GM12878 (cell line): ENCODE measurements around the gene IFRD2. TPM values are rescaled to one million over a fixed set of nuclear protein-coding genes. Genes with fewer than 3 reads are reported as not detected.

ENCODE experiments used
- CBX3 ChIP-seq: fragments of 200-600 bp; sonication (generic); IDR thresholded peaks from 2 replicates; pipeline ENCODE4 v1.6.1; 2016; ENCODE audit warnings: low read depth, borderline replicate concordance
- CEBPZ ChIP-seq: fragments of 150-350 bp; IDR thresholded peaks from 2 replicates; pipeline ENCODE4 v1.6.1; 2016; ENCODE audit warnings: low read depth, low read length
- HCFC1 ChIP-seq: fragments of 150-350 bp; IDR thresholded peaks from 2 replicates; pipeline ENCODE4 v1.6.1; 2014; ENCODE audit warnings: low read length
- HSF1 ChIP-seq: fragments of 150-350 bp; IDR thresholded peaks from 2 replicates; pipeline ENCODE4 v1.6.1; 2014; ENCODE audit warnings: mild to moderate bottlenecking, low read depth, low read length
- MYB ChIP-seq: fragments of 150-350 bp; IDR thresholded peaks from 2 replicates; pipeline ENCODE4 v1.6.1; 2014; ENCODE audit warnings: mild to moderate bottlenecking, low read depth, low read length, borderline replicate concordance
- NR2C1 ChIP-seq: fragments of 450-650 bp; IDR thresholded peaks from 2 replicates; pipeline ENCODE4 v1.6.1; 2017; ENCODE audit warnings: antibody characterized with exemption, mild to moderate bottlenecking, moderate library complexity
- NRF1 ChIP-seq: conservative IDR thresholded peaks from 2 replicates; pipeline ENCODE4 v1.6.1; 2011; ENCODE audit warnings: mild to moderate bottlenecking, low read depth, low read length, improper control_type of control experiment
- PAX5 ChIP-seq: IDR thresholded peaks from 2 replicates; pipeline ENCODE4 v1.6.1; 2011; ENCODE audit warnings: low read depth, low read length, borderline replicate concordance
- PBX3 ChIP-seq: IDR thresholded peaks from 2 replicates; pipeline ENCODE4 v1.6.1; 2011; ENCODE audit warnings: mild to moderate bottlenecking, low read depth, low read length, moderate library complexity; ENCODE audit not compliant: insufficient replicate concordance
- RBBP5 ChIP-seq: fragments of 200-600 bp; sonication (generic); conservative IDR thresholded peaks from 2 replicates; pipeline ENCODE4 v1.6.1; 2016
- RCOR1 ChIP-seq: conservative IDR thresholded peaks from 2 replicates; pipeline ENCODE4 v1.6.1; 2012; ENCODE audit warnings: low read depth, low read length, improper control_type of control experiment
- RELB ChIP-seq: fragments of 450-650 bp; IDR thresholded peaks from 2 replicates; pipeline ENCODE4 v1.6.1; 2017; ENCODE audit warnings: low read depth, mild to moderate bottlenecking, moderate library complexity
- SMC3 ChIP-seq: IDR thresholded peaks from 2 replicates; pipeline ENCODE4 v1.6.1; 2011; ENCODE audit warnings: low read length, improper control_type of control experiment, borderline replicate concordance
- SPI1 ChIP-seq: IDR thresholded peaks from 2 replicates; pipeline ENCODE4 v1.6.1; 2011; ENCODE audit warnings: low read depth, mild to moderate bottlenecking, low read length, moderate library complexity, borderline replicate concordance; ENCODE audit not compliant: insufficient read depth
- TAF1 ChIP-seq: IDR thresholded peaks from 2 replicates; pipeline ENCODE4 v1.6.1; 2011; ENCODE audit warnings: mild to moderate bottlenecking, low read depth, low read length, borderline replicate concordance
- USF1 ChIP-seq: IDR thresholded peaks from 2 replicates; pipeline ENCODE4 v1.6.1; 2011; ENCODE audit warnings: borderline replicate concordance, low read depth, mild to moderate bottlenecking, moderate library complexity, mixed read lengths, low read length; ENCODE audit not compliant: insufficient read depth; ENCODE audit errors: extremely low read length
- YY1 ChIP-seq: IDR thresholded peaks from 2 replicates; pipeline ENCODE4 v1.6.1; 2011; ENCODE audit warnings: low read depth, mild to moderate bottlenecking, low read length
- ZBTB33 ChIP-seq: fragments of 450-650 bp; IDR thresholded peaks from 2 replicates; pipeline ENCODE4 v1.6.1; 2017; ENCODE audit warnings: mild to moderate bottlenecking
- ZSCAN29 ChIP-seq: fragments of 450-650 bp; IDR thresholded peaks from 2 replicates; pipeline ENCODE4 v1.6.1; 2017; ENCODE audit warnings: mild to moderate bottlenecking, moderate library complexity
- polyA plus RNA-seq, 11 experiments: library from polyadenylated mRNA; depleted of rRNA in 4 of 11; unstranded in 6 of 11; stranded (reverse) in 5 of 11; fragments of >200 nt; fragmentation: Nextera tagmentation in 4 of 11; fragmentation: Illumina TruSeq in 1 of 11; extraction: Ambion mirVana in 4 of 11; extraction: Trizol in 1 of 11; gene quantifications; 1 replicate in 1 of 11; 2 replicates in 10 of 11; pipeline versions ENCODE4 v1.2.1 to v1.2.3, GENCODE V29; 2011 to 2016; ENCODE audit warnings: inconsistent platforms in 2 of 11, missing spikeins in 2 of 11, low read depth in 1 of 11
- total RNA-seq, 4 experiments: library from RNA; depleted of rRNA in 3 of 4; stranded (reverse); fragments of >200 nt in 3 of 4; fragmentation: Illumina TruSeq in 1 of 4; extraction: Trizol in 1 of 4; gene quantifications; 2 replicates each; pipeline versions ENCODE4 v1.2.1 to v1.2.3, GENCODE V29; 2013 to 2021

IFRD2 gene
- total and polyA plus RNA-seq, 10 of the 15 experiments (the other 5 are each of a cell fraction or from before 2014, with no cell fraction given): 19.1 to 153 (median 80.3) TPM

GRCh38 chr3:50245831-50246516, 46.3 kb downstream of the IFRD2 start (continued):
- TF ChIP-seq CEBPZ (no peak), NRF1 (no peak), RCOR1 (no peak), SMC3 (peak; percentile 95), YY1 (peak; percentile 87), ZBTB33 (no peak), HCFC1 (no peak; the same call in none of the 2 replicates), TAF1 (0 out of 2 replicates have a peak, but pooled peaks have one; percentile 19), RBBP5 (no peak), PBX3 (peak; percentile 1), USF1 (no peak), CBX3 (no peak), HSF1 (no peak), SPI1 (peak; percentile 66; the same call in 1 of the 2 replicates), NR2C1 (no peak), PAX5 (no peak; the same call in 1 of the 2 replicates), MYB (no peak), RELB (peak; percentile 70; the same call in 1 of the 2 replicates), ZSCAN29 (no peak)
